GM08714 (cell line): ENCODE measurements around the gene MYO5A.

Source experiments
- H3K4me3 ChIP-seq: fragments of 200-500 bp; sonication (Bioruptor generic); 2 replicates; pipeline ENCODE4 v1.5.1; 2014; ENCODE audit warnings: mild to moderate bottlenecking, low read length, inconsistent platforms
- ZNF274 ChIP-seq: IDR thresholded peaks from 2 replicates; pipeline ENCODE4 v1.6.1; 2012; ENCODE audit warnings: mild to moderate bottlenecking, low read depth, low read length

MYO5A gene

GRCh38 chr15:52379395-52380106, 149.1 kb downstream of the MYO5A start:
- no peak for TF ChIP-seq ZNF274
- H3K4me3 ChIP-seq, result peak overlapping the region; percentile 40; the same call in 1 of the 2 replicates

- TF ChIP-seq ZNF274, result no peak
These were observed 149.8 kb downstream of the MYO5A start for GRCh38 chr15:52378746-52379394.

GRCh38 chr15:52370010-52370409, 158.7 kb downstream of the MYO5A start:
- no peak overlapping the region for H3K4me3 ChIP-seq
- no peak for TF ChIP-seq ZNF274

More at GRCh38 chr15:52378746-52379394, 149.8 kb downstream of the MYO5A start:
- H3K4me3 ChIP-seq, result peak overlapping the region; percentile 49; the same call in 1 of the 2 replicates

GRCh38 chr15:52369455-52369854, 159.2 kb downstream of the MYO5A start:
- no peak overlapping the region for H3K4me3 ChIP-seq
- TF ChIP-seq ZNF274, result no peak

GRCh38 chr15:52369030-52369429, 159.7 kb downstream of the MYO5A start:
- no peak overlapping the region for H3K4me3 ChIP-seq
- no peak for TF ChIP-seq ZNF274

GRCh38 chr15:52368402-52368801, 160.3 kb downstream of the MYO5A start:
- TF ChIP-seq ZNF274, result no peak

GRCh38 chr15:52362497-52362896, 166.2 kb downstream of the MYO5A start:
- H3K4me3 ChIP-seq, result no peak overlapping the region
- TF ChIP-seq ZNF274, result no peak

More at GRCh38 chr15:52368402-52368801, 160.3 kb downstream of the MYO5A start:
- H3K4me3 ChIP-seq, result no peak overlapping the region

- H3K4me3 ChIP-seq, result no peak overlapping the region
These were observed 166.6 kb downstream of the MYO5A start for GRCh38 chr15:52361975-52362494.

GRCh38 chr15:52361494-52361893, 167.2 kb downstream of the MYO5A start:
- TF ChIP-seq ZNF274, result no peak
- no peak overlapping the region for H3K4me3 ChIP-seq

More at GRCh38 chr15:52361975-52362494, 166.6 kb downstream of the MYO5A start:
- no peak for TF ChIP-seq ZNF274

GRCh38 chr15:52360229-52361203, 168.2 kb downstream of the MYO5A start:
- no peak for TF ChIP-seq ZNF274
- no peak overlapping the region for H3K4me3 ChIP-seq

GRCh38 chr15:52359722-52360121, 169.0 kb downstream of the MYO5A start:
- no peak overlapping the region for H3K4me3 ChIP-seq
- no peak for TF ChIP-seq ZNF274

- no peak overlapping the region for H3K4me3 ChIP-seq
- TF ChIP-seq ZNF274, result no peak
These were observed 170.7 kb downstream of the MYO5A start for GRCh38 chr15:52357949-52358348.

- H3K4me3 ChIP-seq, result no peak overlapping the region
- no peak for TF ChIP-seq ZNF274
These were observed 176.6 kb downstream of the MYO5A start for GRCh38 chr15:52352086-52352485.

GRCh38 chr15:52351206-52351908, 177.3 kb downstream of the MYO5A start:
- no peak overlapping the region for H3K4me3 ChIP-seq
- TF ChIP-seq ZNF274, result no peak
